IPS-20b (cell line): ENCODE results near the gene SLC13A1.

Experiments used
- H3K27ac ChIP-seq: one replicate; pipeline ENCODE4 v1.5.1; 2013; ENCODE audit warnings: low read length
- H3K27me3 ChIP-seq: 2 replicates; pipeline ENCODE4 v1.6.1; 2013; ENCODE audit warnings: mild to moderate bottlenecking, low read length, inconsistent platforms; ENCODE audit not compliant: insufficient read depth
- H3K36me3 ChIP-seq: 2 replicates; pipeline ENCODE4 v1.6.1; 2013; ENCODE audit warnings: low read depth, mild to moderate bottlenecking, inconsistent platforms, low read length, moderate library complexity; ENCODE audit not compliant: insufficient read depth
- H3K4me1 ChIP-seq: 2 replicates; pipeline ENCODE4 v1.6.1; 2013; ENCODE audit warnings: mild to moderate bottlenecking, control low read depth, inconsistent platforms, low read length, moderate library complexity; ENCODE audit not compliant: insufficient read depth
- H3K4me3 ChIP-seq: 2 replicates; pipeline ENCODE4 v1.5.1; 2013; ENCODE audit warnings: mild to moderate bottlenecking, low read length, inconsistent platforms
- H3K9ac ChIP-seq: 2 replicates; pipeline ENCODE4 v1.6.1; 2013; ENCODE audit warnings: low read depth, mild to moderate bottlenecking, inconsistent platforms, low read length, moderate library complexity
- H3K9me3 ChIP-seq: 2 replicates; pipeline ENCODE4 v1.6.1; 2013; ENCODE audit warnings: mild to moderate bottlenecking, low read depth, low read length, inconsistent platforms; ENCODE audit not compliant: insufficient read depth

The SLC13A1 gene

DNA sequence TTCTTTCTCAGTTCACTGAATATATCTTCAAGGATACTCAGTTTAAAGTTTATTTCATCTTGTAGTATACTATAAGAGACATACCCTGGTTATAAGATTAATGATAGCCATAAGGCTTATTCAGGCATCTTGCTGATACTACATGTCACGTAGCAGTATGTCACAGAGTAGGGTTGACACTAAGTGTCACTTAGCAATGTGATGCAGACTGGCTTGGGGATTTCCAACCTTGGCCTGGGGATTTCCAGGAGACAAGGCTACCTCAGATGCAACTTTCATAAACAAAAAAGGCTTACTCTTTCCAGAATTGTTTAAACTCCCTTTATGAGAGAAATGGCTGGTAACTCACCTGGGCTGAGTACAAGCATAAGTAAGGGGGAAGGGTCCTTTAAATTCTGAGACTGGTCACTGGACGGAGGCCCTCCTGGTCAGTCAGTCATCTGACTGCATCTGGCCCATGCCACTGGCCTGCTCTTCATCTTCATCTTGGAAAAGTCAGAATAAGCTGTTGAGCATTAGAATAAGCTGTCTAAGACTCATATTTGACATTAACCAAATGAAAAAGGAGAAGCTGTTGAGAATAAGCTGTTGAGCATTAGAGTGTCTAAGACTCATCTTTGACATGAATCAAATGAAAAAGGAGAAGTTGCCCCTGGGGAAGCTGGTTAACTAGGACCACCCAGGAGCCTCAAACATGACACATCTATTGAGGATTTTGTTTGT, 9.5 kb downstream of the SLC13A1 start:
- peaks cover 6% of the 10 kb centered on the region for H3K9me3 ChIP-seq
- no peaks in the 10 kb centered on the region for H3K4me1 ChIP-seq
- no peak overlapping the region for H3K4me3 ChIP-seq
- no peaks in the 10 kb centered on the region for H3K27me3 ChIP-seq
- no peaks in the 10 kb centered on the region for H3K36me3 ChIP-seq
- no peak overlapping the region for H3K9ac ChIP-seq
- H3K27ac ChIP-seq, result no peak overlapping the region

DNA sequence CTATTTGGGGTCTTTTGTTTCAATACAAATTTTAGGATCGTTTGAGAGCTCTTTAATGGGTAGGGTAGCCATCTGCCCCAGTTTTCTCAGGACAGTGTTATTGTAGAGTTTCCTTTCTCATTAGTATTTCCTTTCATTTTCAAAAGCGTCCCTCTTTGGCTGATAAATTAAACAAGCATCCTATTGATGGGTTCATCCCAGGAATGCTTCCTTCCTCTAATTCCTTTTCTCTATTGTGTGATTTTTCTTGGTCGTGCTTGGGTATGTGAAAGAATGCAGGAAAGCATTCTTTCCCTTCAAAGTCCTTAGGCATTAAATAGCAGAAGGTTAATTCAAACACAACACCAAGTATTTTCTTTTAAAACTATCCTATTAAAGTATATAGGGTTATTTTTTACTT, 14.0 kb downstream of the SLC13A1 start:
- no peaks in the 10 kb centered on the region for H3K27me3 ChIP-seq
- no peaks in the 10 kb centered on the region for H3K4me1 ChIP-seq
- no peak overlapping the region for H3K4me3 ChIP-seq
- H3K9me3 ChIP-seq, result peaks cover 11% of the 10 kb centered on the region
- no peak overlapping the region for H3K9ac ChIP-seq
- H3K36me3 ChIP-seq, result no peaks in the 10 kb centered on the region
- H3K27ac ChIP-seq, result no peak overlapping the region

DNA sequence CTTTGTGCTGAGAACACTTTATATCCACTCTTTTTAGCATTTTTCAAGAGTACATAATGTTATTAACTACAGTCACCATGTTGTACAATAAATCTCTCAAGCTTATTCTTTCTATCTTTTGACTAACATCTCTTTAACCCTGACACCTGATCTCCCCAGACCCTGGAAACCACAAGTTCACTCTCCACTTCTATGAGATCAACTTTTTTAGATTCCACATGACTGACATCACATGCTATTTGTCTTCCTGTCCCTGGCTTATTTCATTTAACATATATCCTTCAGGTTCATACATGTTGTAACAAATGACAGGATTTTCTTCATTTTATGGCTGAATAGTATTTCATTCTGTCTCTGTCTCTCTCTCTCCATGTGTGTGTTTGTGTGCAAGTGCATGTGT, 15.5 kb downstream of the SLC13A1 start:
- Histone ChIP-seq H3K36me3 (no peaks in the 10 kb centered on the region), H3K27ac (no peak overlapping the region), H3K27me3 (no peaks in the 10 kb centered on the region), H3K9me3 (peaks cover 11% of the 10 kb centered on the region), H3K4me1 (no peaks in the 10 kb centered on the region), H3K4me3 (no peak overlapping the region), H3K9ac (no peak overlapping the region)

DNA sequence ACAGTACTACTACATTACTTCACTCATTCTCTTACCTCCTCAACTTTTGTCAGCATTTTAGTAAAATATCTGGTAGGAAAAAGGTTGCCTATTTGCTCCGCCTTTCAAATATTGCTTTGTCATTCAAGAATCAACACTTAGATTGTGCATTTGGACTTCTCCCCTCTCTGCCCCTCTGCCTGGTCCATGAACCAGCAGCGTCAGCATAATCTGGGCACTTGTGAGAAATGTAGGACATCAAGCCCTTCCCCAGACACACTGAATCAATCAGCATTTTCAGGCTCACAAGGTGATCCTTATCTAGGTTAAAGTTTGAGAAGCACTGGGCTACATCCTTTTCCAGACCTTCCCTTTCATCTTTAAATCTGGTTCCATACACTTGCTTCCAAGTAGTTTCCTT, 16.3 kb downstream of the SLC13A1 start:
- H3K4me1 ChIP-seq, result no peaks in the 10 kb centered on the region
- H3K27me3 ChIP-seq, result no peaks in the 10 kb centered on the region
- peaks cover 11% of the 10 kb centered on the region for H3K9me3 ChIP-seq
- no peak overlapping the region for H3K4me3 ChIP-seq
- no peak overlapping the region for H3K27ac ChIP-seq
- H3K9ac ChIP-seq, result no peak overlapping the region
- no peaks in the 10 kb centered on the region for H3K36me3 ChIP-seq

DNA sequence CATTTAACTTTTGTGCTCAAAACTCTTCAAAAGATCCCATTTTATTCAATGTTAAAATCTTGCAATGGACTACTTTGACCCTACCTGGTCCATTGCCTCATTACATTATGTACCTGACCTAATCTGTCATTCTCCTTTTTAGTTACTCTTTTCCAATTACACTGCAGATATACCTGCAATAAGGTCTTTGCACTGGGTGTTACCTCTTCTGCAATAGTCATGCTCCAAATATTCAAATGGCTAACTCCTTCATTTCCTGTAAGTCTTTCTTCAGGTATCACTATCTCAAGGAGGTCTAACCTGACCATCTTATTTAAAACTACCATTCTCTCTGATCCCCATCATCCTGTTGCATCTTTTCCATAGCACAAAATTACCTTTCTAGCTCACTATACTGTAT, 22.3 kb downstream of the SLC13A1 start:
- Histone ChIP-seq H3K27me3 (no peaks in the 10 kb centered on the region), H3K4me3 (no peak overlapping the region), H3K4me1 (no peaks in the 10 kb centered on the region), H3K36me3 (no peaks in the 10 kb centered on the region), H3K27ac (no peak overlapping the region), H3K9ac (no peak overlapping the region), H3K9me3 (no peaks in the 10 kb centered on the region)

DNA sequence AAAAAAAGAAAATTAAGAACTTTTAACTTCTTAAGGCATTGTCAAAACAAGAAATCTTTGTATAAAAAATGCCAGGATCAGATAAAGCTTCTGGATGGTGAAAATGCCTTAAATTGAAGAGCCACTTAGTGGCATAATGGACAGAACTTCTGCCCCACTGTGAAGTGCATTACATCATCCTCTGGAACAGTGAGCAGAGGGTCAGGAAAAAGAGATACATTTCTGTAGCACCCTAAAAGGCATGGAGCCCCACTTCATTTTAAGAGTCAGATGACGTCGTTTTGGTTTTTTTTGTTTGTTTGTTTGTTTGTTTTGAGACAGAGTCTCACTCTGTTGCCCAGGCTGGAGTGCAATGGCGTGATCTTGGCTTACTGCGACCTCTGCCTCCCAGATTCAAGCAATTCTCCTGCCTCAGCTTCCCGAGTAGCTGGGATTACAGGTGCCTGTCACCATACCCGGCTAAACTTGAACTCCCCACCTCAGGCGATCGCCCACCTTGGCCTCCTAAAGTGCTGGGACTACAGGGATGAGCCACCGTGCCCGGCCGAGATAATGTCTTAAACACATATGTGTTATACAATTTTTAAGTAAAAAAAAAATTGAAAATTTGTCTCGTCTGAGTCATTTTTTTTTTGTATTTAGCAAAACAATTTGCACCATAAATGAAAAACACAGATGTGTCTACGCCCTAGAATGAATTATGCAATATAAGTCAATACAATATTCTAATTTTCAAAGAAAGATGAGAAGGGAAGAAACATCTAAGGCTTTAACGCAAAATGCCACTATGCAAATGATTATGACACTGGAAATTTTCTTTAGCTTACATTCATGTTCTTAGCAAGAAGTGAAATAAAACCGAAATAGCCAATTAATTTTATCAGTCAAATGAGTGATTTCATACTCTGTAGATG, 29.2 kb downstream of the SLC13A1 start:
- Histone ChIP-seq H3K4me3 (no peak overlapping the region), H3K4me1 (no peaks in the 10 kb centered on the region), H3K9ac (no peak overlapping the region), H3K36me3 (no peaks in the 10 kb centered on the region), H3K9me3 (no peaks in the 10 kb centered on the region), H3K27me3 (no peaks in the 10 kb centered on the region), H3K27ac (no peak overlapping the region)

DNA sequence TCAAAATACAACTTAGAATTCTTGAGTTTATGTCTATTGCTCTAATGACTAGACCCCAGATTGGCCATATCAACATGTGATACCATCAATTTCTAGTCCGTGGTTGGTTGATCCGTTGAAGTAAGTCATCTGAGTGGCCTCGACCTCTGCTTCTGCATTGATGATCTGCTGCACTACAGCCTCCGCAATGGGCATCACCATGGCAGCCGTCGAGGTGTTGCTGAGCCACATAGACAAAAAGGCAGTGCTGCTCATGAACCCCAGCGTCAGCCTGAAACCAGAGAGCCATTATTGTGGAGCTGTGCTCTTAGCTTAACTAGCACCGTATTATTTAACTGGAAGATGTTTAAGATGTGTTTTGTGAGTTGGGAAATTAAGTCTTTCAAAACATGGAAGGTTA, 30.7 kb downstream of the SLC13A1 start:
- H3K27me3 ChIP-seq, result no peaks in the 10 kb centered on the region
- no peak overlapping the region for H3K4me3 ChIP-seq
- H3K4me1 ChIP-seq, result no peaks in the 10 kb centered on the region
- no peaks in the 10 kb centered on the region for H3K36me3 ChIP-seq
- no peaks in the 10 kb centered on the region for H3K9me3 ChIP-seq
- no peak overlapping the region for H3K9ac ChIP-seq
- no peak overlapping the region for H3K27ac ChIP-seq

DNA sequence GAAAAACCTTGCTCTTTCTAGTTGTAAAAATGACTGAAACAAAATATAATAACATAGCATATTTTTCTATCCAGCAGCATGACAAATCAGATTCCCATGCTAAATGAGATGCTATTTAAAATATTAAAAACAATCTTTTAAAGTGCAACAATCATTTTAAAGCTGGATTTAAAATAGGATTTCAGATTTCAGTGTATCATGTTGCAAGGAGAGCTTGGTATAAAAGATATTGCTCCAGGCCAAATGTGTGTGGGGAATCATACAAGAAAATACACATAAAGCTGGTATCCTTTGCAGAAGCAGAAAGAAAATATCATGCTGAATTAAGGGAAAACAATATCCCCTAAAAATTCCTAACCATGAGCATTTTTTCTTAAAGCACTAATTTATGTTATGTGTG, 42.2 kb downstream of the SLC13A1 start:
- Histone ChIP-seq H3K4me1 (no peaks in the 10 kb centered on the region), H3K4me3 (no peak overlapping the region), H3K27me3 (no peaks in the 10 kb centered on the region), H3K27ac (no peak overlapping the region), H3K36me3 (no peaks in the 10 kb centered on the region), H3K9me3 (no peaks in the 10 kb centered on the region), H3K9ac (no peak overlapping the region)

DNA sequence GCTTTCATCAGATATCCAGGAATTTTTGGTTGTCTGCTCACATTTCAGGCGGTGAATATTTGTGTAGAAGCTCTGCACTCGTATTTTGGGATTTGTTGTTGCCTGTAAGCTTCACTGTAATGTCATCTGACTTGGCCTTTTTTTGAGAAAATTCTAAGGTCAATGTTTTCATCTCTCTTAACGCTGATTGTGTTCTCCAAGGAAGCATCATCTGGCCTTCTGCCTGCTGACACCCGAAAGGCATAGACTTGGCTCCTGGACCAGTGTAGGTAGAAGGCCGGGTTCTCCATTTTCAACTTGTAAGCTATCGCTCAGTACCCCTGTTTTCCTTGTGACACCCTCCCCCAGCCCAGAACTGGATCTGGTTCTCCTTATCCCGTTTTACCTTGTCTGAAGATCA, 44.2 kb downstream of the SLC13A1 start:
- Histone ChIP-seq H3K9me3 (no peaks in the 10 kb centered on the region), H3K27me3 (no peaks in the 10 kb centered on the region), H3K4me1 (no peaks in the 10 kb centered on the region), H3K9ac (no peak overlapping the region), H3K27ac (no peak overlapping the region), H3K4me3 (no peak overlapping the region), H3K36me3 (no peaks in the 10 kb centered on the region)

DNA sequence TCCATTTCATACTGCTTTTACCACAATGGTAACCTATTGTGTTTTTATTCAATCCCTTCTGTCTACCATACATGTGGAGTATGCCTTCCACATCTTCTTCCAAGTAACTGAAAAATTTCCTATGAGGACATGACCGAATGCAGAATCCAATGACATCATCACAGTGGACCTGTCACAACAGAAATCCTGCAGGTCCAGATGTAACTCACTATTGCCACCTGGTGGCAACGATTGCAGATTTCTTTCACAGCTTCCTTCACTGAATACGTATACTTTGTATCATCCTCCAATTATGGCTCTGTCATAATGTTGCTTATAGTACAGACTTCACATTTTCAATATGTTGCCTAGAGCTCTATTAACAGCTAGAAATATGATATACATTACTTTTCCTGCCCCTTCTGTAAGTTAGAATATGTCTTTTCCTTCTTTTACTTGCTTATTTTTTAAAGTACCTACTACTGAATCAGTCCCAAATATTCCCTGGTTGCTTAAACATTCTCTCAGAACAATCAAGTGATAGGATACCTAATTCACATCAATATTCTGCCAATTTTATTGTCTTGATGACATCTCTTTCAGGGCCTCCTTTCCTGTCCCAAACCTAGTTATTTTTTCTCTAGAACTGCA, 45.4 kb downstream of the SLC13A1 start:
- Histone ChIP-seq H3K27me3 (no peaks in the 10 kb centered on the region), H3K4me3 (no peak overlapping the region), H3K27ac (no peak overlapping the region), H3K9ac (no peak overlapping the region), H3K36me3 (no peaks in the 10 kb centered on the region), H3K9me3 (no peaks in the 10 kb centered on the region), H3K4me1 (no peaks in the 10 kb centered on the region)

DNA sequence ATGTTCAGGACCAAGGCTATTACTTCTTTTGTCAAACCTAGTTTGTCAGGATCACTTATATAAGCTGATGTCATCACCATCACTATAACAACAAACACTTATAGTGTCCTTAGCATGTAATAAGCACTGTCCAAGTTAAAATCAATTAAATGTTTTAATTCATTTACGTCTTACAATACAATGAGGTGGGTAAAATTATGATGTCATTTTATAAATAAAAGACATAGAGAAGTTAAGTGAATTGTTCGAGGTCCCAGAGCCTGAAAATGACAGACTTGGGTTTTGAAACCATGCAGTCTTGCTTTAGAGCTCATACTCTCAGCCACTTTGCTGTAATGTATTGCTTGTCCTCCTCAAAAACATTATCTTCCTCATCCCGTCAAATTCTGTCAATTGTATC, 48.3 kb downstream of the SLC13A1 start:
- Histone ChIP-seq H3K9ac (no peak overlapping the region), H3K4me3 (no peak overlapping the region), H3K36me3 (no peaks in the 10 kb centered on the region), H3K9me3 (no peaks in the 10 kb centered on the region), H3K27me3 (no peaks in the 10 kb centered on the region), H3K27ac (no peak overlapping the region), H3K4me1 (no peaks in the 10 kb centered on the region)

DNA sequence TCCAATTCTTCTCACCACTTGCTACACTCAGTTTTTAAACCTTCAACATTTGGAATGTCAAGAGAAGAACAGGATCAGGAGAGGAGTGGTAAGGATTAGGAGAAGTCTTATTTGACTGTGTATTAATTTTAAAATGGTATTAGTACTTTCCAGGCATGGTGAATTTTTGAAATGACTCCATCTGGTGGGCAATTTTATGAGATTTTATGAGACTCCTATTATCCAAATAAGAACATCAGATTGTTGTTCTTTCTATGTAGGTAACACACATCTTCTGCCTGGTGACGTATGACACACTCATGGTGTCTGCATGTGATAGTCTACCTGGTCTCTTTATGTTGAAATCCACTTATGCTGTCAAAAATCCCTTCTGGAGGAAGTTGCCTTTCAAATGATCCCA, 51.0 kb downstream of the SLC13A1 start:
- no peak overlapping the region for H3K9ac ChIP-seq
- no peaks in the 10 kb centered on the region for H3K27me3 ChIP-seq
- no peaks in the 10 kb centered on the region for H3K4me1 ChIP-seq
- no peaks in the 10 kb centered on the region for H3K36me3 ChIP-seq
- no peak overlapping the region for H3K27ac ChIP-seq
- H3K9me3 ChIP-seq, result no peaks in the 10 kb centered on the region
- no peak overlapping the region for H3K4me3 ChIP-seq
